SK-N-MC (cell line): Measurements from ENCODE around the gene CDC14A.

Experiments used
- EZH2 ChIP-seq: fragments of 200-600 bp; sonication (generic); IDR thresholded peaks from one replicate; pipeline ENCODE4 v1.6.1; 2017; ENCODE audit warnings: antibody characterized with exemption
- POLR2AphosphoS5 ChIP-seq: IDR thresholded peaks from 2 replicates; pipeline ENCODE4 v1.6.1; 2012; ENCODE audit warnings: mild to moderate bottlenecking, low read depth, low read length, borderline replicate concordance

DNA sequence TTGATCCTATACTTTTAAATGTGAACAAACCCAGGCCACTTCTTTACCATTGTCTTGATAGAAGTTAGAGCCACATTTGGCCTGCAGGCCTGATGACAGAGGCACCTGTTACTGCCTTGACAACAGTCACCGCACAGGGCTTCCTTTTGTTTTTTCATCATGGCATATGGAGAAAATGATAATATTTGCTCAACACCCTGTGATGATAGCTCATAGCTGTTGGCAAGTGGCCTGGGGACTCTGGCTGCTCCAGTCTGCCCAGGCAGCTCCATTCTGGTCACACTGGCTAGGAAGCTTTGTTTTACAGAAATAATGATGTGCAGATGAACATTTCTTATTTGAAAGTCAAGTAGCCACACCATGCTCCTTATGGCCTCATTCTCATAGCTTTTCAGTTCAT lies 96.1 kb downstream of the CDC14A start:
- TF ChIP-seq POLR2AphosphoS5 (no peak), EZH2 (no peak)
